Endothelial cell of umbilical vein (primary cell): ENCODE results near the gene TCERG1L. TPM values are rescaled to one million over a fixed set of nuclear protein-coding genes. Genes with fewer than 3 reads are reported as not detected.

Experiments used
- BruUV-seq: library from RNA; stranded (reverse); fragments of 400-500 nt; replicated peaks from 2 replicates; lab custom pipeline; 2021; lab: Mats Ljungman, UMichigan
- CTCF ChIA-PET: fragments of 300-600, 350-600 bp; sonication (Branson Sonifier 250); formaldehyde crosslinking; loops from one replicate; lab custom pipeline; 2021; ENCODE audit warnings: antibody characterized with exemption, inconsistent platforms; lab: Charles Lee
- POLR2A ChIA-PET: fragments of 300-600, 350-600 bp; sonication (Branson Sonifier 250); formaldehyde crosslinking; loops from one replicate; lab custom pipeline; 2021; ENCODE audit warnings: antibody characterized with exemption, inconsistent platforms; lab: Charles Lee
- DNase-seq: peaks from one replicate; pipeline ENCODE4 v3.0.0-alpha.2; 2011; ENCODE audit warnings: low read depth, low spot score
- FAIRE-seq: peaks from 2 replicates; lab custom pipeline; 2011; peaks lifted over from hg19 to GRCh38; lab: Jason Lieb, UNC
- H2AFZ ChIP-seq: 2 replicates; pipeline ENCODE4 v1.6.0; 2012; ENCODE audit warnings: low read depth, low read length, control low read depth, inconsistent platforms
- H3K27ac ChIP-seq: 2 replicates; pipeline ENCODE4 v1.5.1; 2011; ENCODE audit warnings: low read depth, mild to moderate bottlenecking, control low read depth, low read length, moderate library complexity; ENCODE audit not compliant: insufficient read depth
- H3K27me3 ChIP-seq, 2 experiments: 2 replicates each; pipeline versions ENCODE4 v1.6.0 to v1.6.1; 2011; ENCODE audit warnings: low read length in 2 of 2, mixed read lengths in 1 of 2; ENCODE audit not compliant: control insufficient read depth in 2 of 2, insufficient read depth in 2 of 2
- H3K36me3 ChIP-seq, 2 experiments: 2 replicates in 1 of 2; 3 replicates in 1 of 2; pipeline ENCODE4 v1.5.1; 2011; ENCODE audit warnings: low read length in 2 of 2, mild to moderate bottlenecking in 1 of 2, moderate library complexity in 1 of 2; ENCODE audit not compliant: control insufficient read depth in 2 of 2, insufficient read depth in 2 of 2; ENCODE audit errors: extremely low read depth in 1 of 2
- H3K4me1 ChIP-seq: 3 replicates; pipeline ENCODE4 v1.5.1; 2011; ENCODE audit warnings: mild to moderate bottlenecking, low read length; ENCODE audit not compliant: control insufficient read depth, insufficient read depth; ENCODE audit errors: extremely low read depth
- H3K4me2 ChIP-seq: 2 replicates; pipeline ENCODE4 v1.6.1; 2011; ENCODE audit warnings: low read length, control low read depth, mixed read lengths; ENCODE audit not compliant: insufficient read depth
- H3K4me3 ChIP-seq, 3 experiments: fragments of 200-600 bp in 1 of 3; sonication (generic), shearing (Covaris generic) in 1 of 3; replicated peaks in 1 of 3; 2 replicates each; pipeline ENCODE4 v1.5.1; 2011 to 2016; ENCODE audit warnings: control low read depth in 3 of 3, low read length in 3 of 3, mild to moderate bottlenecking in 2 of 3, inconsistent platforms in 1 of 3, low read depth in 1 of 3, moderate library complexity in 1 of 3; ENCODE audit not compliant: insufficient read depth in 1 of 3
- H3K79me2 ChIP-seq: 2 replicates; pipeline ENCODE4 v1.6.0; 2012; ENCODE audit warnings: low read length, inconsistent platforms; ENCODE audit not compliant: control insufficient read depth, insufficient read depth
- H3K9ac ChIP-seq: replicated peaks from 2 replicates; pipeline ENCODE3; 2011; ENCODE audit warnings: low read length, control low read depth; ENCODE audit not compliant: insufficient read depth; ENCODE audit errors: extremely low read depth
- H3K9me1 ChIP-seq: replicated peaks from 3 replicates; pipeline ENCODE4 v1.6.0; 2011; ENCODE audit warnings: mild to moderate bottlenecking, low read length; ENCODE audit not compliant: control insufficient read depth, insufficient read depth; ENCODE audit errors: extremely low read depth
- H3K9me3 ChIP-seq: replicated peaks from 2 replicates; pipeline ENCODE4 v1.5.1; 2012; ENCODE audit warnings: low read length, inconsistent platforms; ENCODE audit not compliant: control insufficient read depth, insufficient read depth
- H4K20me1 ChIP-seq: replicated peaks from 2 replicates; pipeline ENCODE3; 2011; ENCODE audit warnings: mild to moderate bottlenecking, low read length; ENCODE audit not compliant: control insufficient read depth, insufficient read depth; ENCODE audit errors: extremely low read depth
- EZH2 ChIP-seq: IDR thresholded peaks from 2 replicates; pipeline ENCODE4 v1.6.1; 2012; ENCODE audit warnings: borderline replicate concordance, low read depth, mild to moderate bottlenecking, moderate library complexity, low read length, inconsistent platforms; ENCODE audit not compliant: severe bottlenecking
- JUN ChIP-seq: IDR thresholded peaks from 2 replicates; pipeline ENCODE4 v1.6.1; 2011; ENCODE audit warnings: borderline replicate concordance, low read depth; ENCODE audit not compliant: insufficient read length, insufficient read depth
- MYC ChIP-seq: IDR thresholded peaks from one replicate; pipeline ENCODE4 v1.6.1; 2011; ENCODE audit warnings: mild to moderate bottlenecking, low read depth, low read length
- POLR2A ChIP-seq: IDR thresholded peaks from 2 replicates; pipeline ENCODE4 v1.6.1; 2012; ENCODE audit warnings: low read depth, mild to moderate bottlenecking, control low read depth, low read length
- POLR2AphosphoS5 ChIP-seq: IDR thresholded peaks from 2 replicates; pipeline ENCODE4 v1.6.1; 2012; ENCODE audit warnings: low read depth, mild to moderate bottlenecking, control low read depth, low read length, moderate library complexity; ENCODE audit not compliant: insufficient read depth
- dilution Hi-C: fragments of 300-500 bp; cut with MboI; formaldehyde crosslinking; loops from one replicate; pipeline ENCODE4 v1.15.0; 2019; ENCODE audit warnings: low sequenced_read_pairs; ENCODE audit not compliant: extremely low pct_ligation_motif_present
- intact Hi-C: fragments of 100-400 bp; cut with micrococcal nuclease; formaldehyde crosslinking; loops from one replicate; pipeline ENCODE4 v1.10.0; 2022
- polyA plus RNA-seq, 4 experiments: library from polyadenylated mRNA; depleted of rRNA in 3 of 4; stranded (reverse) in 3 of 4; unstranded in 1 of 4; fragments of >200 nt; gene quantifications; 2 replicates each; pipeline versions ENCODE4 v1.2.1 to v1.2.3, GENCODE V29; 2011 to 2012; ENCODE audit warnings: missing spikeins in 1 of 4
- total RNA-seq: library from RNA; stranded (reverse); gene quantifications from 2 replicates; pipeline ENCODE4 v1.2.3, GENCODE V29; 2021
- TF ChIP-seq, protein P1 (sequence below): IDR thresholded peaks from 2 replicates; pipeline ENCODE4 v1.6.1; 2011; ENCODE audit not compliant: insufficient read depth, insufficient read length

Gene TCERG1L
- total and polyA plus RNA-seq, 2 donors (not counting 3 experiments of a cell fraction or from before 2014, with no cell fraction given): not detected

DNA sequence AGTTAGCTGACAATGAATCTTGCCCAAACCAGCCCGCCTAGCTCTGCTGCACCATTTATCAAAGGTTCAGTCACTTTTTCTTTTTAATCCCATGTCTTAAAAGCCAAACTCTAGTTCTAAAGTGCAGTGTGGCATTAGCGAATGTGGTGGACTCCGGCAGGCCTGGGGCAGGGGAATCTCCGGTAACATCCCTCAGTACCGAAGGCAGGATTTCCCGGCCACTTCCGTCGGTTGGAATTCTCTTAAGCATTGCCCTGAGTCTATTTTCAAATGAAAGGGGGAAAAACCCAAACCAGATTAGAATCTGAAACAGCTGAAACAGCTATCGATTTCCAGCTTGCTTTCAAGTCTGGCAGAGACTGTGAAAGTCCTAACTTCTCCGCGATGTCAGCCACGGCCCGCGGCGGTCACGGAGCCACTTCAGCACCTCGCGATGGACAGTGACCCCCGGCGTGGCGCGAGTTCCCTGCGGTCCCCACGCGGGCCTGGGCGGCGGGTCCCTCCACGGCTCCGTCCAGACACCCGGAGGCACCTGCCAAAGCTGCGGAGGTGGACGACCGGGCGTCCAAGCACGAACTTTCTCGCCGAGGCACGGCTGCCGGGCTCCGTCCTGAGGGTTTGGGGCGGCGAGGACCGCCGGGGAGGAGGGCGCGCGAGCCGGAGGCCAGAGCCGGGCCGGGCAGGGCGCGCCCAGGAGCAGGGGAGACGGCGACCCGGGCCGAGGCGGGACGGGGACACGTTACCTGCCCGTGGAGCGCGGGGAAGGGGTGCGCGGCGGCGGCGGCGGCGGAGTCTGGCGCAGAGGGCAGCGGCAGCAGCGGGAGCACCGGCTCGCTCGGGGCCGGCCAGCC lies 745 bp downstream of the TCERG1L start:
- ChIA-PET CTCF (no interaction called here), POLR2A (no interaction called here)
- dilution Hi-C loops (no loop called here), intact Hi-C loops (no loop called here)
- Histone ChIP-seq H3K4me2 (no peak overlapping the region), H3K79me2 (no peaks in the 10 kb centered on the region), H3K27me3 (peaks cover 3 to 16% of the 10 kb centered on the region in 2 experiments), H3K36me3 (no peaks in the 10 kb centered on the region), H3K4me1 (no peaks in the 10 kb centered on the region), H4K20me1 (no peaks in the 10 kb centered on the region), H3K9ac (no peak overlapping the region), H3K9me3 (no peaks in the 10 kb centered on the region), H3K27ac (no peak overlapping the region), H3K9me1 (no peaks in the 10 kb centered on the region), H3K4me3 (no peak overlapping the region), H2AFZ (no peak overlapping the region)
- TF ChIP-seq EZH2: peak; percentile 67
- TF ChIP-seq, protein P1, sequence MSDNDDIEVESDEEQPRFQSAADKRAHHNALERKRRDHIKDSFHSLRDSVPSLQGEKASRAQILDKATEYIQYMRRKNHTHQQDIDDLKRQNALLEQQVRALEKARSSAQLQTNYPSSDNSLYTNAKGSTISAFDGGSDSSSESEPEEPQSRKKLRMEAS: no peak
- FAIRE-seq: no peak
- BruUV-seq: no TSS peak
- DNase-seq: no peak

DNA sequence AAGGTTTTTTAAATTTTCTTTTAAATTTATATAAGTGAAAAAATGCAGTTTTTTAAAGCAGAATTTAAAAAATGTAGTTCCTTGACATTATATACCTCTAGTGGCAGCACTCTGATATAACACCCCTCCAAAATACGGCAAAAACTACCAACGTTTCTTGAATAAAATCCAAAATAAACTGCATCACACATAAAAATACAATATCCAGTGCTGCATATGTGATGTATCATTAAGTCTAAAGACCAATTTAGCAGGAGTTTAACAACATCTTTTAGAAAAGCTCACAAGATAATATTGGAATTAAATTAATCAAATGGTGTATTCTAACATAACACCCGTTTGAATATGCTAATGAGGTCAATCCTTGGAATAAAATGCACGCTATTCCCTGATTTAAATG lies 1.4 kb downstream of the TCERG1L start:
- Histone ChIP-seq H3K27me3 (peaks cover 3 to 16% of the 10 kb centered on the region in 2 experiments), H3K9me1 (no peaks in the 10 kb centered on the region), H3K4me2 (no peak overlapping the region), H3K79me2 (no peaks in the 10 kb centered on the region), H3K36me3 (no peaks in the 10 kb centered on the region), H3K27ac (no peak overlapping the region), H3K9me3 (no peaks in the 10 kb centered on the region), H3K4me3 (no peak overlapping the region), H3K9ac (no peak overlapping the region), H4K20me1 (no peaks in the 10 kb centered on the region), H3K4me1 (no peaks in the 10 kb centered on the region), H2AFZ (no peak overlapping the region)
- CTCF ChIA-PET: no interaction called here
- POLR2A ChIA-PET: no interaction called here
- dilution Hi-C loops: no loop called here
- DNase-seq (no peak), FAIRE-seq (no peak)
- no peak for TF ChIP-seq POLR2A
- no peak for TF ChIP-seq POLR2AphosphoS5
- TF ChIP-seq MYC: no peak
- TF ChIP-seq JUN: no peak
- TF ChIP-seq, protein P1: no peak
- no TSS peak for BruUV-seq
- intact Hi-C loops: no loop called here
